ENCODE results near the gene ADARB2. TPM values are rescaled to one million over a fixed set of nuclear protein-coding genes. Genes with fewer than 3 reads are reported as not detected.

The ADARB2 gene
- total RNA-seq, 2 experiments from 2014 or later, result not detected

DNA sequence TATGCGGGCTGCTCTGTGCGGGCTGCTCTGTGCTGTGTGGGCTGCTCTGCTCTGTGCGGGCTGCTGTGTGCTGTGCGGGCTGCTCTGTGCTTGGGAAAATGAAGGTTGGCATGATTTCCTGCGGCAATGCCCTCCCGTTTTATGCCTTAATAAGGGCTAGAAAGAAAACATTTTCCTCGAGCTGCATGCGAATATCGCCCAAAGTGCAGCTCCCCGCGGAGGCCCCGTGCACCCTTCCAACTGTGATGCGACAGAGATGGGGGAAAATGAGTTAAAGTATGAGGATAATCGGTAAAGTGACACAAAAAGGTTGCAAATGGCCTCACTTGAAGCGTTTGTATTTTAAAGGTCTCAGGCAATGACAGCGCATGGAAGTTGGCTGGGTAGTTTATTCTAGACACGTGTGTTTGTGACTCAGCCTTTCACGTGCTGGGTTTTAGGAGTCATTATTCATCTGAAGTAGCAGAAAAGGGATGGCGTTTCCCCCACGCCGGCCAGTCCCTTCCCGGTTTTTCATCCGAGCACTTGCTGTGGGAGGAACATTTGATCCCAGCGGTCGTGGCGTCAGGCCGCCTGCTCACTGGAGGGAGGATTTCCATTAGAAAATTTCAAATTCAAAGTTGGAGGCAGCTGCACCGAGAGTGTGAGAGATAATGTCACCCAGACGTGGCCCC, 220.7 kb downstream of the ADARB2 start:
- ChIA-PET POLR2A (no interaction called here), CTCF (no interaction called here)

DNA sequence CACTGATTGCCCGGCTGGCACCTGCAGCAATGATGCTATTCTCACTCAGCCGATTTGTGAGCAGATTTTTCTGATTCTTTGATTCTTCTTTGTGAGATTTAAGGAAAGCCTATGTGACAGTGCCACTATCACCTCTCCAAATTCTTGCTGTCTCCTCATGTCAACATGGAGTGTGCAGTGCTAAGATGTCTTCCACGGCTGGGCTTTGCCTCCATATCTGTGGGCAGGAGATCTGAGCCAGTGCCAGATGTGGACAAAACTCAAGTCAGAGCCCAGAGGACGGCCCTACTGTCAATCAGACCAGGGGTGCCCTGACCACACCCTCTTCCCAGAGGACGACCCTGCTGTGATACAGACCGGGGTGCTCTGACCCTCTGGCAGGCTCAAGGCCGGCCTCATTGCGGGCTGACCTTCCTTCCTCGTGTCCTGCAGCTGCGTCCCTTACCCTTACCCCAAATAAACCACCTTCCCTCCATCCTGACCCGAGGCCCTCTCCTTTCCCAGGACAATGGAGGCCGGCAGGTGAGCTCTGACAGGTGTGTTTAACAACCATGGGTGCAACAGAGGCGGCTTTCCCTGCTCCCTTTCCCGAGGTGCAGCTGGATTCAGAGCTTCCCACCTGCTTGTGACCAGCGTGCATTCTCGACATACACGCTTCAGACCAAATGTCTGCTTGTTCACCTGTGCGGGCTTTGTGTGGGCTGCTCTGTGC, 221.4 kb downstream of the ADARB2 start:
- CTCF ChIA-PET, result no interaction called here
- POLR2A ChIA-PET, result no interaction called here

GRCh38 chr10:1515121-1515779, 222.1 kb downstream of the ADARB2 start:
- CTCF ChIA-PET, result no interaction called here
- POLR2A ChIA-PET, result no interaction called here

DNA sequence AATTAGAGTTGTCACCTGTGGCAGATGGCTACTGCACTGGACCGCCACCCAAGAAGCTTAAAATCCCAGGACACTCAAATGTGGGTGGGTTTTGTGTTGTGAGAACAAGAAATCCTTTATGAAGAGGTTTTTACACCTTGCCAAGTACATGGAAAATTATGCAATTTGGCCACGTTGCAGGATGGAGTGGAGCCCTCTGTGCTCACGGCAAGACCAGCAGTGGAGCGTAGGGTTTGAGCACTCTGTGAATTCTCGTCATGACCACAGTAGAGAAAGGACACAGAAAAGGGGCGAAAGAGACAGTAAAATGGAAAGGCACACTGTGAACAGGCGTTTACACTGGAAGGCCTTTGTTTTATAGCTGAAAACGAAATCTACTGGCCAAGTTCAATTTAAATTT, 222.6 kb downstream of the ADARB2 start:
- POLR2A ChIA-PET, result no interaction called here
- CTCF ChIA-PET, result no interaction called here

DNA sequence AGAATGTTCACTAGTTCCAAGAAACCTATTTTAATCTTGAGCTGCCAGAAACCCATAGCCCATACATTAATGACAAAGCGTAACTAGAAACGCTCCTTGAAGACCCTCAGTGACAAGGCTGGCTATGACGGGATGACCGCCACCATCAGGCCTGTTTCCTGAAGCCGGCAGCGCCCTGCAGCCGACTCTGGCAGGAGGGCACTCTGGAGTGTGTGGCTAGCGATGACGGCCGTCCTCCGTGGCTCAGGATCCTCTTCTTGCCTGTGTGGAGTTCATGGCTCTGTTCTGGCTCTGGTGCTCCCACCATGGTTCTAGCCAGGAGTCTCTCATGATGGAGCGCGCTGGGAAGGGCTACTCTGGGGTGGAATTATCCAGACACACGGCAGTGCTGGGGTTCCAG, 224.1 kb downstream of the ADARB2 start:
- POLR2A ChIA-PET, result no interaction called here
- CTCF ChIA-PET, result no interaction called here

GRCh38 chr10:1509011-1509530, 228.3 kb downstream of the ADARB2 start:
- ChIA-PET POLR2A (no interaction called here), CTCF (no interaction called here)

- ChIA-PET CTCF (no interaction called here), POLR2A (no interaction called here)
Observed at GRCh38 chr10:1508096-1508495, 229.2 kb downstream of the ADARB2 start.

- ChIA-PET POLR2A (no interaction called here), CTCF (no interaction called here)
Observed at GRCh38 chr10:1507436-1507835, 229.9 kb downstream of the ADARB2 start.

GRCh38 chr10:1504940-1505339, 232.4 kb downstream of the ADARB2 start:
- CTCF ChIA-PET, result no interaction called here

DNA sequence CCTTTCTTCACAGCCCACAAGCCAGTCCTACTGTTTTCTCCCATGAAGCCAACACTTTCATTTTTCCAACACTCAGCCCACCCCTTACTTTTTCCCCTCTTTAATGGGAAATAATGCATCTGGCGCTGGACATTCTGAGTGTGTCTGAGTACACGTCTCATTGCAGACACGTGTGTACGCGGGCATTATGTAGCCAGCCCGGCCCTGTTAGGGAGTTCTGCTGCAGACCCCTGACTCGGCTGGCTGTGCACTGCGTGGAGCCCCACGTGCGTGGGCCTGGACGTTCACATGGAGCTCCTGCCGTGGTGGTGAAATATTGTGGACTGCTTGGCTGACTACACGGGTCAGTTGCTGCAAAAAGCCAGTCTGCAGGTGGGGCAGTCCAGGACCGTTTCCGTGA, 233.0 kb downstream of the ADARB2 start:
- ChIA-PET CTCF (no interaction called here), POLR2A (no interaction called here)

More at GRCh38 chr10:1504940-1505339, 232.4 kb downstream of the ADARB2 start:
- POLR2A ChIA-PET, result no interaction called here

- CTCF ChIA-PET, result interaction anchor here (0.6 kb wide), 1 partner anchor 231 kb away, joined by 3 read pairs; no protein-coding TSS in a partner anchor
- POLR2A ChIA-PET, result interaction anchor here (0.6 kb wide), 1 partner anchor 914 kb away, joined by 4 read pairs; no protein-coding TSS in a partner anchor
Observed at GRCh38 chr10:1502451-1502850, 234.9 kb downstream of the ADARB2 start.

GRCh38 chr10:1499359-1499957, 237.9 kb downstream of the ADARB2 start:
- ChIA-PET POLR2A (no interaction called here), CTCF (no interaction called here)

DNA sequence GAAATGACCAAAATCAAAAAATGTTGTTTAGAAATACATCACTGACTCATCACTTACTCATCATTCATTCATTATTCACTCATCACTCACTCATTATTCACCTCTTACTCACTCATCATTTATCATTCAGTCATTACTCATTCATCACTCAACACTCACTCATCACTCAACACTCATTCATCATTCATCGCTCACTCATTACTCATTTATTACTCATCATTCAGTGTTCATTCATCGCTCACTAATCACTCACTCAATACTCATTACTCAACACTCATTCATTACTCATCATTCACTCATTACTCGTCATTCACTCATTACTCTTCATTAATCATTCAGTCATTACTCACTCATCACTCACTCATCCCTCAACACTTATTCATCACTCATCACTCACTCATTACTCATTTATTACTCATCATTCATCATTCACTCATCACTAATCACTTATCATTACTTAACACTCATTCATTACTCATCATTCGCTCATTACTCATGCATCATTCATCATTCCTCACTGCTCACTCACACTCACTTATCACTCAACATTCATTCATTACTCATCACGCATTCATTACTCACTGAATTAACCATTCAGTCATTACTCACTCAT, 238.5 kb downstream of the ADARB2 start:
- ChIA-PET CTCF (no interaction called here), POLR2A (no interaction called here)

DNA sequence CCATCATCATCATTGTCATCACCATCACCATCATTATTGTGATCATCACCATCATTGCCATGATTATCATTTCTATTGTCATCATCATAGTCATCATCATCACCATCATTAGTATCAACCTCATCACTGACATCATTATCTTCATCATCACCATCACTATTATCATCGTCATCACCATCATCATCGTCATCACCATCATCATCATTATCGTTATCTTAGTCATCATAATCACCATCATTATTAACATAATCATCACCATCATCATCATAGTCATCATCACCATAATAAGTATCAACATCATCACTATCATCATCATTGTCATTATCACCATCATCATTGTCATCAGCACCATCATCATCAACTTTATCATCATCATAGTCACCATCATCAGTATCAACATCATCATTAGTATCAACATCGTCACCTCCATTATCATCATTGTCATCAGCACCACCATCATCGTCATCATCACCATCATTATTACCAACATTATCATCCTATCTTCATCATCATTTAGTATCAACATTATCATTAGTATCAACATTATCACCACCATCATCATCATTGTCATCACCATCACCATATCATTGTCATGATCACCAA, 241.3 kb downstream of the ADARB2 start:
- CTCF ChIA-PET, result no interaction called here
- POLR2A ChIA-PET, result no interaction called here

DNA sequence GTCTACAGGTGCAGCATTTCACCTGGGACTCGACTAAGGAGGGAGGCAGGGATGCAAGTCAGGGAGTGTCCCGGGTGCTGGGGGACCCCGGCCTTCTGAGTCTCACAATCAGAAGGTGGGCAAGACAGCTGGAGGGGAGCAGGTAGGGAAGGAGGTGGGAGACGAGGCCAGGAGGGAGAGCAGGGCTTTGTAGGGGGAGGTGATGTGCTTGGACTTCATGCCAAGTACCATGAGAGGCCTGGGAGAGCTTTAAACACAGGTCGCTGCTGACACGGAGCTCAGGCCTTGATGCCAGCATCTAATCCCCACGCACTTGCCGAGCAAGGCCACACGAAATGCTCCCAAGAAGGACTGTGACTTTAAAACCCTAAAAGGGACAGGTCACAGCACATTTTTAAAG, 244.7 kb downstream of the ADARB2 start:
- ChIA-PET POLR2A (no interaction called here), CTCF (no interaction called here)

GRCh38 chr10:1491901-1492300, 245.4 kb downstream of the ADARB2 start:
- POLR2A ChIA-PET, result no interaction called here

GRCh38 chr10:1489801-1490200, 247.5 kb downstream of the ADARB2 start:
- POLR2A ChIA-PET, result no interaction called here
- CTCF ChIA-PET, result no interaction called here

More at GRCh38 chr10:1491901-1492300, 245.4 kb downstream of the ADARB2 start:
- CTCF ChIA-PET, result no interaction called here

- ChIA-PET CTCF (no interaction called here), POLR2A (no interaction called here)
Observed at GRCh38 chr10:1488970-1489548, 248.3 kb downstream of the ADARB2 start.

DNA sequence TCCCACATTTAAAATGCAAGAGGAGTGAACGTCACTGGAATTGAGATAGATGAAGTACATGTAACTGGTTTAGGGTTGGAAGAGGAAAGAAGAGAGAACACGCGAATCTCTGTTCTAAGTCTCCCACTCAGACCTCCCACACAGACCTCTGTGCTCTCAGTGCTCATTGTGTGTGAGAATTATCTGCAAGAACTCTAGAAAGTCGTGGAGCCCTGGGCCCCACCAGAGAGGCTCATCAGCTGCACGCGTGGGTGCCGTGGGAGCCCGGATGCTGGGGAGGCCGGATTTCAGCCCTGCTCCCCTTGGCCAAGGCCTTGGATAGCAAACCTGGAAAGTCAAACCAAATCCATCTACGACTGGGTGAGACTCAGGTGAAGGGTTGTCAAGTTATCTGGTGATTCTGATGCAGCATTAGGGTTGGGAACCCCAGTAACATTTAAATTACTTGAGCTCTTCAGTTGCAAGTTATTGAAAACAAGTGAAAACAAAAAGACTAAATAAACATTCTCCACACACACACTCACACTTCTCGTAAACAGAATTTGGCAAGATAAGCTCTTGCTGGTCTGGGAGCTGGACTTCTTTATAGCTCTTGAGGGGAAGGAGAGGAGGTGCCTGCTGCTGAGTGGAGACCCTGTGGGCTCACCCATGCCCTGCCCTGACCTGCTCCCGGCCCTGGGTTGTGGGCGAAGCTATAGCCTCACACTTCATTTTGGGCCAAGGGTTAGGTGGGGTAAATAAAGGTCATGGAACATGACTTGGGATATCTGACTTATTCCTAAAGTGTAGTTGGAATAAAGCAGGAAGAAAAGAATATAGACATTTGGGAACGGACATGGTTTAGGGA, 250.3 kb downstream of the ADARB2 start:
- ChIA-PET CTCF (no interaction called here), POLR2A (no interaction called here)

All from activated CD8-positive, alpha-beta memory T cell treated with anti-CD3 and anti-CD28 coated beads for 36 hours (primary cell).